Activated gamma-delta T cell treated with anti-CD3 and anti-CD28 coated beads, Interleukin-2, amount 50 U/mL, for 16 hours (primary cell): ENCODE measurements around the gene DLL3.

Experiments used
- DNase-seq: peaks from one replicate; pipeline ENCODE4 v3.0.0-alpha.2; 2020; ENCODE audit warnings: low read depth

The DLL3 gene

GRCh38 chr19:39555883-39556282, 57.1 kb downstream of the DLL3 start:
- DNase-seq: no peak
